Trophoblast cell (in vitro differentiated cells and primary cell): Measurements from ENCODE around the gene ZNF354C.

Experiments
- DNase-seq, 2 donors: peaks; one replicate each; pipeline ENCODE4 v3.0.0-alpha.2; 2016
- H2AFZ ChIP-seq: 2 replicates; pipeline ENCODE4 v1.6.1; 2013; ENCODE audit warnings: low read length, moderate library complexity, mild to moderate bottlenecking; ENCODE audit not compliant: insufficient read depth, poor library complexity
- H2AK5ac ChIP-seq: 2 replicates; pipeline ENCODE4 v1.6.1; 2013; ENCODE audit warnings: mild to moderate bottlenecking, low read length
- H2BK120ac ChIP-seq: 2 replicates; pipeline ENCODE4 v1.6.1; 2013; ENCODE audit warnings: low read length, mild to moderate bottlenecking, moderate library complexity; ENCODE audit not compliant: insufficient read depth, poor library complexity
- H2BK12ac ChIP-seq: 2 replicates; pipeline ENCODE4 v1.6.1; 2013; ENCODE audit warnings: mild to moderate bottlenecking, low read length, moderate library complexity
- H2BK5ac ChIP-seq: 2 replicates; pipeline ENCODE4 v1.6.1; 2013; ENCODE audit warnings: low read length, low read depth, moderate library complexity, mild to moderate bottlenecking; ENCODE audit not compliant: poor library complexity
- H3K14ac ChIP-seq: 2 replicates; pipeline ENCODE4 v1.6.1; 2013; ENCODE audit warnings: mild to moderate bottlenecking, low read length
- H3K18ac ChIP-seq: 2 replicates; pipeline ENCODE4 v1.6.1; 2013; ENCODE audit warnings: mild to moderate bottlenecking, low read length
- H3K23ac ChIP-seq: 2 replicates; pipeline ENCODE4 v1.6.1; 2013; ENCODE audit warnings: low read length
- H3K27ac ChIP-seq: 2 replicates; pipeline ENCODE4 v1.5.1; 2013; ENCODE audit warnings: low read depth, mild to moderate bottlenecking, inconsistent platforms, low read length, moderate library complexity
- H3K27me3 ChIP-seq: 2 replicates; pipeline ENCODE4 v1.6.1; 2013; ENCODE audit warnings: inconsistent platforms, mild to moderate bottlenecking, low read length, moderate library complexity; ENCODE audit not compliant: insufficient read depth
- H3K36me3 ChIP-seq, 2 experiments: 1 replicate in 1 of 2; 2 replicates in 1 of 2; pipeline ENCODE4 v1.6.1; 2013; ENCODE audit warnings: low read length in 2 of 2, mild to moderate bottlenecking in 2 of 2, moderate library complexity in 1 of 2; ENCODE audit not compliant: insufficient read depth in 2 of 2, control insufficient read depth in 1 of 2
- H3K4ac ChIP-seq: 2 replicates; pipeline ENCODE4 v1.6.1; 2013; ENCODE audit warnings: low read depth, mild to moderate bottlenecking, low read length, moderate library complexity
- H3K4me1 ChIP-seq, 2 experiments: 1 replicate in 1 of 2; 2 replicates in 1 of 2; pipeline ENCODE4 v1.6.1; 2013; ENCODE audit warnings: low read length in 2 of 2, mild to moderate bottlenecking in 2 of 2, moderate library complexity in 1 of 2; ENCODE audit not compliant: insufficient read depth in 2 of 2, control insufficient read depth in 1 of 2
- H3K4me2 ChIP-seq: 2 replicates; pipeline ENCODE4 v1.6.1; 2013; ENCODE audit warnings: inconsistent platforms, mild to moderate bottlenecking, low read length, moderate library complexity
- H3K4me3 ChIP-seq: 2 replicates; pipeline ENCODE4 v1.5.1; 2013; ENCODE audit warnings: mild to moderate bottlenecking, low read depth, low read length, inconsistent platforms
- H3K79me1 ChIP-seq: one replicate; pipeline ENCODE4 v1.6.1; 2013; ENCODE audit warnings: low read length
- H3K79me2 ChIP-seq: 2 replicates; pipeline ENCODE4 v1.6.1; 2013; ENCODE audit warnings: low read length, mild to moderate bottlenecking; ENCODE audit not compliant: control insufficient read depth, insufficient read depth, poor library complexity
- H3K9ac ChIP-seq: 2 replicates; pipeline ENCODE4 v1.6.1; 2013; ENCODE audit warnings: mild to moderate bottlenecking, low read length
- H3K9me3 ChIP-seq: 2 replicates; pipeline ENCODE4 v1.6.1; 2013; ENCODE audit warnings: low read depth, mild to moderate bottlenecking, control low read depth, inconsistent platforms, low read length; ENCODE audit not compliant: insufficient read depth
- H4K12ac ChIP-seq: 2 replicates; pipeline ENCODE4 v1.6.1; 2013; ENCODE audit warnings: low read depth, mild to moderate bottlenecking, low read length, moderate library complexity
- H4K8ac ChIP-seq: 2 replicates; pipeline ENCODE4 v1.6.1; 2013; ENCODE audit warnings: low read depth, mild to moderate bottlenecking, low read length, moderate library complexity
- H4K91ac ChIP-seq: one replicate; pipeline ENCODE4 v1.6.1; 2013; ENCODE audit warnings: low read depth, mild to moderate bottlenecking, low read length, moderate library complexity
- WGBS: extraction: QIAGEN DNeasy Blood & Tissue Kit; methylation state at CpG from one replicate; pipeline ENCODE4 v1.1.7; 2013; ENCODE audit warnings: missing lambda C conversion rate; ENCODE audit not compliant: insufficient read length, insufficient coverage; ENCODE audit errors: extremely low coverage; 5-methylcytosine and 5-hydroxymethylcytosine counted together

The ZNF354C gene

GRCh38 chr5:179121667-179122111 lies 61.5 kb downstream of the ZNF354C start:
- WGBS, result no CpG with 5 or more reads among the region's 25 CpGs
- Histone ChIP-seq H4K91ac (no peak overlapping the region), H2AFZ (no peak overlapping the region)

GRCh38 chr5:179122411-179123108 lies 62.4 kb downstream of the ZNF354C start:
- Histone ChIP-seq H4K91ac (no peak overlapping the region), H2BK5ac (no peak overlapping the region), H3K9me3 (peaks cover 72% of the 10 kb centered on the region), H3K4me3 (peak overlapping the region; percentile 7), H2AFZ (no peak overlapping the region), H2BK120ac (no peak overlapping the region), H2BK12ac (no peak overlapping the region), H4K12ac (no peak overlapping the region), H3K27ac (no peak overlapping the region), H4K8ac (no peak overlapping the region), H3K18ac (no peak overlapping the region), H3K4ac (no peak overlapping the region), H3K23ac (no peak overlapping the region), H3K4me2 (no peak overlapping the region), H3K79me1 (no peaks in the 10 kb centered on the region), H2AK5ac (no peak overlapping the region), H3K9ac (no peak overlapping the region), H3K4me1 (no peaks in the 10 kb centered on the region), H3K27me3 (no peaks in the 10 kb centered on the region), H3K14ac (no peak overlapping the region), H3K36me3 (peaks cover 41 to 52% of the 10 kb centered on the region in 2 experiments), H3K79me2 (no peaks in the 10 kb centered on the region)
- WGBS, result no CpG with 5 or more reads among the region's 19 CpGs
- DNase-seq, result no peak

More at GRCh38 chr5:179121667-179122111, 61.5 kb downstream of the ZNF354C start:
- no peaks in the 10 kb centered on the region for H3K79me1 ChIP-seq
- DNase-seq, result no peak
- H3K23ac ChIP-seq, result no peak overlapping the region
- H3K27ac ChIP-seq, result no peak overlapping the region
- H3K36me3 ChIP-seq, result peaks cover 34 to 48% of the 10 kb centered on the region in 2 experiments
- H2BK5ac ChIP-seq, result no peak overlapping the region
- H3K4me3 ChIP-seq, result no peak overlapping the region
- H3K9ac ChIP-seq, result no peak overlapping the region
- H3K18ac ChIP-seq, result no peak overlapping the region
- H3K79me2 ChIP-seq, result no peaks in the 10 kb centered on the region
- no peak overlapping the region for H3K14ac ChIP-seq
- peaks cover 72% of the 10 kb centered on the region for H3K9me3 ChIP-seq
- no peaks in the 10 kb centered on the region for H3K4me1 ChIP-seq
- H4K8ac ChIP-seq, result no peak overlapping the region
- no peak overlapping the region for H2BK12ac ChIP-seq
- no peak overlapping the region for H2BK120ac ChIP-seq
- H2AK5ac ChIP-seq, result no peak overlapping the region
- no peak overlapping the region for H4K12ac ChIP-seq
- no peak overlapping the region for H3K4ac ChIP-seq
- no peaks in the 10 kb centered on the region for H3K27me3 ChIP-seq
- no peak overlapping the region for H3K4me2 ChIP-seq

GRCh38 chr5:179123109-179123426 lies 62.9 kb downstream of the ZNF354C start:
- H2AK5ac ChIP-seq, result no peak overlapping the region
- H2AFZ ChIP-seq, result no peak overlapping the region
- H3K79me1 ChIP-seq, result no peaks in the 10 kb centered on the region
- no peak overlapping the region for H3K4ac ChIP-seq
- H3K27me3 ChIP-seq, result no peaks in the 10 kb centered on the region
- whole genome bisulfite sequencing, result no CpG with 5 or more reads among the region's 2 CpGs
- no peak overlapping the region for H3K23ac ChIP-seq
- no peak overlapping the region for H3K27ac ChIP-seq
- no peak overlapping the region for H4K91ac ChIP-seq
- no peak overlapping the region for H2BK120ac ChIP-seq
- peaks cover 46 to 56% of the 10 kb centered on the region in 2 experiments for H3K36me3 ChIP-seq
- no peak overlapping the region for H3K9ac ChIP-seq
- no peak overlapping the region for H4K12ac ChIP-seq
- H3K14ac ChIP-seq, result no peak overlapping the region
- H2BK12ac ChIP-seq, result no peak overlapping the region
- no peak overlapping the region for H2BK5ac ChIP-seq
- no peak overlapping the region for H4K8ac ChIP-seq
- H3K4me2 ChIP-seq, result no peak overlapping the region
- DNase-seq, result peak in 1 of 2 donors; percentile 59
- peaks cover 77% of the 10 kb centered on the region for H3K9me3 ChIP-seq
- no peaks in the 10 kb centered on the region for H3K4me1 ChIP-seq
- no peaks in the 10 kb centered on the region for H3K79me2 ChIP-seq
- H3K18ac ChIP-seq, result no peak overlapping the region
- H3K4me3 ChIP-seq, result no peak overlapping the region

- H3K18ac ChIP-seq, result no peak overlapping the region
- no CpG with 5 or more reads among the region's 19 CpGs for WGBS
Observed at GRCh38 chr5:179123491-179124272, 63.5 kb downstream of the ZNF354C start.

More at GRCh38 chr5:179123491-179124272, 63.5 kb downstream of the ZNF354C start:
- Histone ChIP-seq H3K4ac (no peak overlapping the region), H2AFZ (no peak overlapping the region), H4K91ac (no peak overlapping the region), H3K4me1 (no peaks in the 10 kb centered on the region), H3K79me2 (no peaks in the 10 kb centered on the region), H2AK5ac (no peak overlapping the region), H4K8ac (no peak overlapping the region), H3K14ac (no peak overlapping the region), H3K23ac (no peak overlapping the region), H2BK5ac (no peak overlapping the region), H3K27me3 (no peaks in the 10 kb centered on the region), H3K27ac (no peak overlapping the region), H3K36me3 (peaks cover 47 to 57% of the 10 kb centered on the region in 2 experiments), H2BK12ac (no peak overlapping the region), H3K9ac (no peak overlapping the region), H3K4me3 (no peak overlapping the region), H3K79me1 (no peaks in the 10 kb centered on the region), H4K12ac (no peak overlapping the region), H3K9me3 (peaks cover 77% of the 10 kb centered on the region), H2BK120ac (no peak overlapping the region), H3K4me2 (no peak overlapping the region)
- peak in 1 of 2 donors; percentile 40 for DNase-seq
